B cell (primary cell): ENCODE data around the gene ZFAND6. TPM values are rescaled to one million over a fixed set of nuclear protein-coding genes. Genes with fewer than 3 reads are reported as not detected.

Source experiments
- ATAC-seq: fragments of 200-7000 bp; cut with Tn5 transposase; one replicate; pipeline ENCODE4 v1.10.0; 2021; ENCODE audit warnings: low read depth, mild to moderate bottlenecking, moderate number of reproducible peaks, moderate library complexity
- CTCF ChIA-PET: fragments of 350-600 bp; sonication (Branson Sonifier 250); formaldehyde crosslinking; loops from one replicate; lab custom pipeline; 2021; ENCODE audit warnings: antibody characterized with exemption, inconsistent platforms; lab: Charles Lee
- POLR2A ChIA-PET: fragments of 350-600 bp; sonication (Branson Sonifier 250); formaldehyde crosslinking; loops from one replicate; lab custom pipeline; 2021; ENCODE audit warnings: antibody characterized with exemption; lab: Charles Lee
- DNase-seq: peaks from one replicate; pipeline ENCODE4 v3.0.0; 2013
- H2AFZ ChIP-seq: 2 replicates; pipeline ENCODE4 v1.6.1; 2012; ENCODE audit warnings: mild to moderate bottlenecking, low read depth, low read length; ENCODE audit not compliant: insufficient read depth, poor library complexity, severe bottlenecking
- H3K27ac ChIP-seq, 2 donors: 1 replicate in 1 of 2; 2 replicates in 1 of 2; pipeline ENCODE4 v1.5.1; 2012 to 2013; ENCODE audit warnings: low read length in 2 of 2, mild to moderate bottlenecking in 2 of 2, moderate library complexity in 1 of 2
- H3K27me3 ChIP-seq, 4 experiments: fragments of 200-600 bp in 1 of 4; sonication (generic) in 1 of 4; replicated peaks in 1 of 4; 1 replicate in 2 of 4; 2 replicates in 2 of 4; pipeline versions ENCODE4 v1.6.1 to v1.7.0; 2013 to 2016; ENCODE audit warnings: low read length in 3 of 4, mild to moderate bottlenecking in 2 of 4, mixed read lengths in 1 of 4, moderate library complexity in 1 of 4; ENCODE audit not compliant: insufficient read depth in 4 of 4, control insufficient read depth in 3 of 4; ENCODE audit errors: control extremely low read depth in 1 of 4
- H3K36me3 ChIP-seq, 2 experiments: replicated peaks in 1 of 2; 1 replicate in 1 of 2; 2 replicates in 1 of 2; pipeline versions ENCODE4 v1.6.1 to v1.7.1; 2013; ENCODE audit warnings: low read length in 1 of 2; ENCODE audit not compliant: insufficient read depth in 2 of 2, control insufficient read depth in 1 of 2; ENCODE audit errors: control extremely low read depth in 1 of 2, extremely low read depth in 1 of 2
- H3K4me1 ChIP-seq, 2 donors: fragments of 200-600 bp in 1 of 2; sonication (generic) in 1 of 2; 1 replicate in 1 of 2; 2 replicates in 1 of 2; pipeline versions ENCODE4 v1.5.1 to v1.6.1; 2013 to 2017; ENCODE audit warnings: low read length in 2 of 2; ENCODE audit not compliant: control insufficient read depth in 2 of 2, insufficient read depth in 2 of 2
- H3K4me2 ChIP-seq: replicated peaks from 2 replicates; pipeline ENCODE3; 2012; ENCODE audit warnings: mild to moderate bottlenecking, low read depth, low read length; ENCODE audit not compliant: poor library complexity, severe bottlenecking
- H3K4me3 ChIP-seq, 5 experiments: fragments of 200-600 bp in 1 of 5; sonication (generic) in 1 of 5; 1 replicate in 3 of 5; 2 replicates in 2 of 5; pipeline versions ENCODE4 v1.5.1 to v1.7.0; 2011 to 2016; ENCODE audit warnings: low read length in 4 of 5, mild to moderate bottlenecking in 4 of 5, low read depth in 2 of 5, control low read depth in 1 of 5, moderate library complexity in 1 of 5; ENCODE audit not compliant: insufficient read depth in 1 of 5; ENCODE audit errors: control extremely low read depth in 1 of 5, extremely low read depth in 1 of 5
- H3K79me2 ChIP-seq: fragments of 200-600 bp; sonication (generic); one replicate; pipeline ENCODE4 v1.6.0; 2016; ENCODE audit warnings: low read length; ENCODE audit not compliant: control insufficient read depth, insufficient read depth
- H3K9ac ChIP-seq: fragments of 200-600 bp; sonication (generic); 2 replicates; pipeline ENCODE4 v1.6.1; 2017; ENCODE audit warnings: mild to moderate bottlenecking, low read length, moderate library complexity
- H3K9me3 ChIP-seq, 3 donors: one replicate each; pipeline versions ENCODE4 v1.6.1 to v1.7.1; 2013; ENCODE audit warnings: low read length in 2 of 3; ENCODE audit not compliant: control insufficient read depth in 2 of 3, insufficient read depth in 1 of 3; ENCODE audit errors: control extremely low read depth in 1 of 3
- H4K20me1 ChIP-seq: 2 replicates; pipeline ENCODE4 v1.6.0; 2012; ENCODE audit warnings: mild to moderate bottlenecking, low read length; ENCODE audit not compliant: insufficient read depth, control insufficient read depth, poor library complexity, severe bottlenecking
- H3K27ac Mint-ChIP-seq: one replicate; pipeline ENCODE4 v1.8.0; 2021; ENCODE audit warnings: mixed read lengths
- H3K27me3 Mint-ChIP-seq: one replicate; pipeline ENCODE4 v1.8.0; 2021; ENCODE audit warnings: mixed read lengths
- H3K4me1 Mint-ChIP-seq: one replicate; pipeline ENCODE4 v1.8.0; 2021; ENCODE audit warnings: mixed read lengths
- H3K4me3 Mint-ChIP-seq: one replicate; pipeline ENCODE4 v1.8.0; 2021; ENCODE audit warnings: mixed read lengths
- H3K9me3 Mint-ChIP-seq: one replicate; pipeline ENCODE4 v1.8.0; 2022; ENCODE audit warnings: mixed read lengths; ENCODE audit not compliant: insufficient read depth
- CTCF ChIP-seq: fragments of 200-600 bp; IDR thresholded peaks from one replicate; pipeline ENCODE4 v1.8.0; 2022; ENCODE audit warnings: antibody characterized with exemption, mild to moderate bottlenecking
- EZH2 ChIP-seq: IDR thresholded peaks from 2 replicates; pipeline ENCODE4 v1.6.1; 2012; ENCODE audit warnings: borderline replicate concordance, low read depth, mild to moderate bottlenecking, moderate library complexity, low read length; ENCODE audit not compliant: insufficient read depth, poor library complexity, severe bottlenecking
- WGBS: methylation state at CpG from one replicate; pipeline ENCODE4 v1.1.5; 2013; ENCODE audit warnings: missing lambda C conversion rate; ENCODE audit not compliant: insufficient coverage; 5-methylcytosine and 5-hydroxymethylcytosine counted together
- intact Hi-C: fragments of 100-400 bp; cut with micrococcal nuclease; formaldehyde crosslinking; loops from one replicate; pipeline ENCODE4 v1.10.0; 2022
- polyA plus RNA-seq: library from polyadenylated mRNA; depleted of rRNA; stranded (reverse); fragments of >200 nt; gene quantifications from 2 replicates; pipeline ENCODE4 v1.2.3, GENCODE V29; 2012
- total RNA-seq, 2 donors: library from RNA; stranded (reverse); fragments of 120-200 nt in 1 of 2; gene quantifications; 1 replicate in 1 of 2; 2 replicates in 1 of 2; pipeline versions ENCODE4 v1.2.3 to v1.2.4, GENCODE V29; 2013 to 2022

ZFAND6 gene
- total and polyA plus RNA-seq, 2 donors (not counting 1 experiment from before 2014, with no cell fraction given) = 60.6 to 144 TPM

- Histone ChIP-seq H3K9ac (no peak overlapping the region), H3K27me3 (no peaks in the 10 kb centered on the region), H2AFZ (no peak overlapping the region), H3K79me2 (peaks cover 92% of the 10 kb centered on the region), H3K36me3 (peaks cover under 1 to 1% of the 10 kb centered on the region in 2 experiments), H3K4me1 (peaks cover 8 to 21% of the 10 kb centered on the region in 2 donors), H4K20me1 (peaks cover 58% of the 10 kb centered on the region), H3K4me3 (no peak overlapping the region), H3K9me3 (no peaks in the 10 kb centered on the region), H3K27ac (no peak overlapping the region), H3K4me2 (no peak overlapping the region)
- H3K4me1 Mint-ChIP-seq = peaks cover 56% of the 10 kb centered on the region
- ATAC-seq (no peak), DNase-seq (no peak)
- CTCF ChIA-PET = interaction anchor here (1.9 kb wide), 1 partner anchor 102 kb away, joined by 4 read pairs; no protein-coding TSS in a partner anchor
- no peaks in the 10 kb centered on the region for H3K27me3 Mint-ChIP-seq
- intact Hi-C loops = loop anchor here (5.0 kb wide), 1 partner anchor 33 kb away; no protein-coding TSS in a partner anchor
- H3K27ac Mint-ChIP-seq = no peak overlapping the region
- no peak for TF ChIP-seq CTCF
- TF ChIP-seq EZH2 = no peak
- H3K9me3 Mint-ChIP-seq = no peaks in the 10 kb centered on the region
- H3K4me3 Mint-ChIP-seq = no peak overlapping the region
- POLR2A ChIA-PET = no interaction called here
- WGBS = 100% methylated on average over 2 of the region's 4 CpGs
Observed at GRCh38 chr15:80095511-80095910, 36.0 kb downstream of the ZFAND6 start.

GRCh38 chr15:80095969-80096368, 36.5 kb downstream of the ZFAND6 start:
- intact Hi-C loops = loop anchor here (5.0 kb wide), 1 partner anchor 34 kb away; no protein-coding TSS in a partner anchor

More at GRCh38 chr15:80095969-80096368, 36.5 kb downstream of the ZFAND6 start:
- WGBS = no CpG with 5 or more reads among the region's 3 CpGs
- no peak overlapping the region for H3K4me2 ChIP-seq
- no peak overlapping the region for H3K9ac ChIP-seq
- no peaks in the 10 kb centered on the region for H3K27me3 ChIP-seq
- ATAC-seq = no peak
- ChIA-PET CTCF (interaction anchor here (1.9 kb wide), 1 partner anchor 103 kb away, joined by 4 read pairs; no protein-coding TSS in a partner anchor), POLR2A (no interaction called here)
- Mint-ChIP-seq H3K4me1 (peaks cover 57% of the 10 kb centered on the region), H3K9me3 (no peaks in the 10 kb centered on the region), H3K27me3 (no peaks in the 10 kb centered on the region), H3K4me3 (no peak overlapping the region), H3K27ac (no peak overlapping the region)
- no peak for DNase-seq
- H3K4me3 ChIP-seq = no peak overlapping the region
- H3K36me3 ChIP-seq = peaks cover 3 to 5% of the 10 kb centered on the region in 2 experiments
- peaks cover 58% of the 10 kb centered on the region for H4K20me1 ChIP-seq
- H3K4me1 ChIP-seq = peaks cover 8 to 21% of the 10 kb centered on the region in 2 donors
- no peak overlapping the region for H3K27ac ChIP-seq
- H3K79me2 ChIP-seq = peaks cover 92% of the 10 kb centered on the region
- no peak overlapping the region for H2AFZ ChIP-seq
- TF ChIP-seq CTCF = no peak
- no peak for TF ChIP-seq EZH2
- H3K9me3 ChIP-seq = no peaks in the 10 kb centered on the region
